ENCODE measurements around the gene MARK1. TPM values are rescaled to one million over a fixed set of nuclear protein-coding genes. Genes with fewer than 3 reads are reported as not detected.

MARK1 gene
- 4.1 and 8.3 TPM in 2 replicates for total RNA-seq

DNA sequence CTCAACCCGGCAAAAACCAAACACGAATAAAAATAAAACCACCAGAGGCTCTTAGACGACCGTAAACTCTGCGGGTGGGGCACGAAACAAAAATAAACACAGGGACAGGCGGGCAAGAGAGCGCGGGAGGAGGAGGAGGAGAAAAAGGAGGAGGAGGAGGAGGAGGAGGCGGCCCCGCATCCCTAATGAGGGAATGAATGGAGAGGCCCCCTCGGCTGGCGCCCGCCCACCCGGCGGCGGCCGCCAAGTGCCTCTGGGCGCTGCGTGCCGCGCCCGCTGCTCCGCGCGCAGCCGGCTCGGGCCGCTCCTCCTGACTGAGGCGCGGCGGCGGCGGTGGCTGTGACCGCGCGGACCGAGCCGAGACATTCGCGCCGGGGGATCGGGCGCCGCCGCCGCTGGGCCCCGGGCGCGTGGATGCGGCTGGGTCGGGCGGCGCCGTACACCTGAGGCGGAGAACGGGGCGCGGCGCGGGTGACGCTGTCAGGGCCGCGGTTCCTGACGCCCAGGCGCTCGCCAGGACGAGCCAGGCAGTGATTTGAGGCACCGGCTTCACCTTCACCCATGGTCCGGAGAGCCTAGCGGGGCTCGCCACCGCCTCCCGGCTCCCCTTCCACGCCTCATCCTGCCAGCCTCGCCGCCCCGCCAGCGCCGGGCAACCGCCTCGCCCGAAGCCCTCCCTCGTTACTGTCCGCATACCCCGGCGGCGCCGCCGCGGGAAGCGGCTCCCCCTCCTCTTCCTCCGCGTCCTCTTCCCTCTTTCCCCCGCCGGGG, at the start of gene MARK1:
TSS of gene MARK1 (plus strand) at position 229 of the 771 bp plus-strand sequence. CDS start 687 bp downstream, outside the sequence.

DNA sequence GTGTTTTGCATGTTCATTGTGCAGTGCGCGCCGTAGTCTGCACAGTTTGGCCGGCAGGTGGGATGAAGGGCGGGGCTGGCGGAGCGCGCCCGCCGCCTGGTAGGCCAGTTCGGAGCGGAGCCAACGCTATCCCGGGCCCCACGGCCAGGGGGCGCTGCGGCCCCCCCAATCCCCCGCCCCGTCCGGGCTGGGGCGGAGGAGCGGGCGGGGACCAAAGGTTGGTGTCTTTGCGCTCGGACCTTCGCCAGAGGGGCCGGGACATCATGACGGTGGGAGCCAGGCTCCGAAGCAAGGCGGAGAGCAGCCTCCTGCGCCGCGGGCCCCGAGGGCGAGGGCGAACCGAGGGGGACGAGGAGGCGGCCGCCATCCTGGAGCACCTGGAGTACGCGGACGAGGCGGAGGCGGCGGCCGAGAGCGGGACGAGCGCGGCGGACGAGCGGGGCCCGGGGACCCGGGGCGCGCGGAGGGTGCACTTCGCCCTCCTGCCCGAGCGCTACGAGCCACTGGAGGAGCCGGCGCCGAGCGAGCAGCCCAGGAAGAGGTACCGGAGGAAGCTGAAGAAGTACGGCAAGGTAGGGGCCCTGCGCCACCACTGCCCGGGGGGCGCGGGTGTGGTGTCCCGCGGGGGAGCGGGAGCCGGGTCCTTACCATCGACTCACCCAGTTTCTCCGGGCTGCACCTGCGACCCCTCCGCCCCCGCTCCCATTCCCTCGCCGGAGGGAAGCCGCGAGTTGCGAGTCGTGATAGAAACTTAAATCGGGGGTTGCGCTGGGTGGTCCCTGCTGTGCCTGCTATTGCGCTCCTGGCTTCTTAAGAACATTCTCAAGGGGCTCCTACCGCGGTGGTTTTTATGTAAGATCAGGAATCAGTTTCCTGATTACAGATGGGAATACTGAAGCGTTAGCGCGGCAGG, 162.5 kb downstream of the MARK1 start, which contains the start of gene C1orf115:
TSS of gene C1orf115 (plus strand) at position 224 of the 913 bp plus-strand sequence. CDS start at position 264, 40 bp downstream.

Other genes starting within 250 kb of the MARK1 start
- gene C1orf115, start 162.2 kb downstream of the MARK1 start, total RNA-seq = 1.5 and 3.1 TPM in 2 replicates
- gene MTARC2, start 220.2 kb downstream of the MARK1 start, total RNA-seq = 2.9 and 5.1 TPM in 2 replicates

Data from tracheal epithelial cell (primary cell).